ENCODE measurements around the gene ITGBL1.

Gene ITGBL1

GRCh38 chr13:101452519-101453485 lies at the start of gene ITGBL1:
Gene ITGBL1 (plus strand): TSS chr13:101452675. CDS start chr13:101452834, 159 bp downstream.
- no peak within 1 kb of the TSS for H3K27ac ChIP-seq (ENCODE audit: extremely low read depth, low read depth, low read length)
- TF ChIP-seq ZNF621 (tag by site-specific recombination; IDR thresholded peaks at IDR 0.05), result no peak
- TF ChIP-seq SCRT2 (tag by site-specific recombination; IDR thresholded peaks at IDR 0.05), result peak; percentile 46
- no peak within 1 kb of the TSS for H3K4me3 ChIP-seq (ENCODE audit: low read depth, low read length)
- ChIA-PET POLR2A (no interaction called here), CTCF (interaction anchor here (0.7 kb wide), 1 partner anchor 782 kb away, joined by 3 read pairs; no protein-coding TSS in a partner anchor)
- no peaks in the 10 kb centered on the region for H3K9me3 ChIP-seq (ENCODE audit: control insufficient read depth, insufficient read depth, low read depth, low read length)
- no peaks in the 10 kb centered on the region for H3K36me3 ChIP-seq (ENCODE audit: control insufficient read depth in 2 of 2, insufficient read depth in 1 of 2, low read length in 2 of 2)
- no peaks in the 10 kb centered on the region for H3K4me1 ChIP-seq (ENCODE audit: control insufficient read depth, insufficient read depth, low read length)

GRCh38 chr13:101406791-101407190 lies 45.7 kb upstream of the ITGBL1 start:
- Histone ChIP-seq H3K4me3 (ENCODE audit: low read depth, low read length) (no peak overlapping the region), H3K36me3 (ENCODE audit: control insufficient read depth in 2 of 2, insufficient read depth in 1 of 2, low read length in 2 of 2) (no peaks in the 10 kb centered on the region), H3K4me1 (ENCODE audit: control insufficient read depth, insufficient read depth, low read length) (no peaks in the 10 kb centered on the region), H3K9me3 (ENCODE audit: control insufficient read depth, insufficient read depth, low read depth, low read length) (no peaks in the 10 kb centered on the region), H3K27ac (ENCODE audit: extremely low read depth, low read depth, low read length) (no peak overlapping the region)
- POLR2A ChIA-PET, result no interaction called here
- CTCF ChIA-PET, result no interaction called here
- TF ChIP-seq ZNF518A (tag by site-specific recombination; conservative IDR thresholded peaks at IDR 0.05; ENCODE audit: low read depth), result no peak
- TF ChIP-seq ZBTB44 (tag by site-specific recombination; IDR thresholded peaks at IDR 0.05), result no peak
- no peak for TF ChIP-seq ZNF2 (tag by site-specific recombination; IDR thresholded peaks at IDR 0.05)
- TF ChIP-seq ZNF529 (tag by site-specific recombination; IDR thresholded peaks at IDR 0.05; ENCODE audit: insufficient replicate concordance), result no peak
- no peak for TF ChIP-seq PBX3 (CRISPR knock-in tag; IDR thresholded peaks at IDR 0.05)
- no peak for TF ChIP-seq ZNF596 (tag by site-specific recombination; IDR thresholded peaks at IDR 0.05)
- TF ChIP-seq ZNF214 (tag by site-specific recombination; IDR thresholded peaks at IDR 0.05; ENCODE audit: borderline replicate concordance), result no peak
- no peak for TF ChIP-seq PRDM4 (tag by site-specific recombination; IDR thresholded peaks at IDR 0.05)
- no peak for TF ChIP-seq SP3 (tag by site-specific recombination; IDR thresholded peaks at IDR 0.05)
- no peak for TF ChIP-seq ZNF707 (tag by site-specific recombination; IDR thresholded peaks at IDR 0.05)
- TF ChIP-seq ZSCAN23 (tag by site-specific recombination; IDR thresholded peaks at IDR 0.05), result no peak
- TF ChIP-seq ZNF26 (tag by site-specific recombination; IDR thresholded peaks at IDR 0.05), result no peak
- TF ChIP-seq ATF2 (tag by site-specific recombination; IDR thresholded peaks at IDR 0.05; ENCODE audit: low read depth), result no peak

Data from HEK293 (cell line).